HepG2 (cell line): ENCODE results near the gene NFS1. TPM values are rescaled to one million over a fixed set of nuclear protein-coding genes. Genes with fewer than 3 reads are reported as not detected.

ENCODE experiments used
- ATAC-seq: fragments of 200-7000 bp; cut with Tn5 transposase; 3 replicates; pipeline ENCODE4 v1.9.1; 2020; ENCODE audit warnings: mild to moderate bottlenecking, moderate library complexity
- BruUV-seq: library from RNA; stranded (reverse); fragments of 400-500 nt; replicated peaks from 2 replicates; lab custom pipeline; 2021; lab: Mats Ljungman, UMichigan
- CTCF ChIA-PET: fragments of 300-600 bp; formaldehyde crosslinking; extraction: SDS; loops from one replicate; lab custom pipeline; 2021; ENCODE audit warnings: low total read pairs, inconsistent platforms, low intra/inter-chr PET ratio; lab: Yijun Ruan, JAX
- POLR2A ChIA-PET: fragments of 350-600 bp; sonication (Branson Sonifier 250); formaldehyde crosslinking; loops from one replicate; lab custom pipeline; 2020; ENCODE audit warnings: antibody characterized with exemption, inconsistent platforms; lab: Yijun Ruan, JAX
- DNase-seq: peaks from one replicate; pipeline ENCODE4 v3.0.0-alpha.2; 2015; ENCODE audit warnings: low spot score
- FAIRE-seq: peaks from 3 replicates; lab custom pipeline; 2011; peaks lifted over from hg19 to GRCh38; lab: Jason Lieb, UNC
- H2AFZ ChIP-seq: one replicate; pipeline ENCODE4 v1.6.1; 2011; ENCODE audit warnings: low read length, inconsistent platforms
- H3K27ac ChIP-seq: fragments of 300-600 bp; 3 replicates; pipeline ENCODE4 v1.8.0; 2011; ENCODE audit warnings: mixed run types, mild to moderate bottlenecking, mixed read lengths, low read length, inconsistent platforms; ENCODE audit not compliant: insufficient read depth; ENCODE audit errors: extremely low read length
- H3K27me3 ChIP-seq, 2 experiments: fragments of 200-600 bp in 1 of 2; 2 replicates in 1 of 2; 3 replicates in 1 of 2; pipeline versions ENCODE4 v1.6.0 to v1.8.0; 2011; ENCODE audit warnings: low read length in 2 of 2, mild to moderate bottlenecking in 2 of 2, moderate library complexity in 2 of 2, inconsistent platforms in 1 of 2; ENCODE audit not compliant: insufficient read depth in 2 of 2, control insufficient read depth in 1 of 2
- H3K36me3 ChIP-seq, 2 experiments: fragments of 200-600 bp in 1 of 2; replicated peaks in 1 of 2; 2 replicates in 1 of 2; 3 replicates in 1 of 2; pipeline versions ENCODE4 v1.5.1 to v1.8.0; 2011; ENCODE audit warnings: low read length in 2 of 2, inconsistent platforms in 1 of 2; ENCODE audit not compliant: insufficient read depth in 2 of 2, control insufficient read depth in 1 of 2
- H3K4me1 ChIP-seq: 2 replicates; pipeline ENCODE4 v1.5.1; 2012; ENCODE audit warnings: low read length, inconsistent platforms; ENCODE audit not compliant: insufficient read depth
- H3K4me2 ChIP-seq: 2 replicates; pipeline ENCODE4 v1.6.0; 2011; ENCODE audit warnings: low read depth, low read length, inconsistent platforms
- H3K4me3 ChIP-seq, 3 experiments: fragments of 200-600 bp in 1 of 3; sonication (generic), shearing (Covaris generic) in 1 of 3; replicated peaks in 1 of 3; 2 replicates each; pipeline ENCODE4 v1.5.1; 2011 to 2016; ENCODE audit warnings: low read length in 3 of 3, inconsistent platforms in 2 of 3, low read depth in 2 of 3, mild to moderate bottlenecking in 2 of 3, control low read depth in 1 of 3, mixed read lengths in 1 of 3; ENCODE audit not compliant: insufficient read depth in 1 of 3
- H3K79me2 ChIP-seq: one replicate; pipeline ENCODE4 v1.6.1; 2011; ENCODE audit warnings: low read length, inconsistent platforms; ENCODE audit not compliant: insufficient read depth
- H3K9ac ChIP-seq: 2 replicates; pipeline ENCODE4 v1.6.0; 2011; ENCODE audit warnings: mild to moderate bottlenecking, low read depth, low read length, inconsistent platforms; ENCODE audit not compliant: insufficient read depth
- H3K9me3 ChIP-seq: 2 replicates; pipeline ENCODE4 v1.5.1; 2012; ENCODE audit warnings: mild to moderate bottlenecking, low read length
- H4K20me1 ChIP-seq: 2 replicates; pipeline ENCODE4 v1.6.0; 2011; ENCODE audit warnings: inconsistent platforms, mild to moderate bottlenecking, low read length, moderate library complexity; ENCODE audit not compliant: insufficient read depth
- AKAP8 ChIP-seq: sonication (generic); formaldehyde crosslinking; IDR thresholded peaks from 2 replicates; pipeline ENCODE4 v1.5.1; 2020; ENCODE audit warnings: mild to moderate bottlenecking, missing genetic modification reagents
- MIER3 ChIP-seq: IDR thresholded peaks from 2 replicates; pipeline ENCODE4 v1.6.1; 2016; ENCODE audit warnings: missing compliant biosample characterization, borderline replicate concordance
- NR1H2 ChIP-seq: sonication (generic); formaldehyde crosslinking; IDR thresholded peaks from 2 replicates; pipeline ENCODE4 v1.8.1; 2022; ENCODE audit warnings: low read depth, missing genetic modification reagents, borderline replicate concordance
- NR2F2 ChIP-seq: IDR thresholded peaks from 2 replicates; pipeline ENCODE4 v1.6.1; 2012; ENCODE audit warnings: low read depth, inconsistent platforms, borderline replicate concordance
- SMARCC2 ChIP-seq: fragments of 450-650 bp; IDR thresholded peaks from 2 replicates; pipeline ENCODE4 v1.6.1; 2017; ENCODE audit warnings: antibody characterized with exemption, mild to moderate bottlenecking
- SOX6 ChIP-seq, 2 experiments: fragments of 450-650 bp in 1 of 2; sonication (generic) in 1 of 2; formaldehyde crosslinking in 1 of 2; IDR thresholded peaks; 2 replicates each; pipeline versions ENCODE4 v1.4.0 to v1.6.1; 2017 to 2020; ENCODE audit warnings: antibody characterized with exemption in 1 of 2, mild to moderate bottlenecking in 1 of 2, missing genetic modification reagents in 1 of 2
- ZMYM4 ChIP-seq: sonication (generic); formaldehyde crosslinking; IDR thresholded peaks from 2 replicates; pipeline ENCODE4 v1.8.1; 2023; ENCODE audit warnings: mild to moderate bottlenecking, missing genetic modification reagents
- ZNF224 ChIP-seq: sonication (generic); formaldehyde crosslinking; IDR thresholded peaks from 2 replicates; pipeline ENCODE4 v1.5.0; 2020; ENCODE audit warnings: mild to moderate bottlenecking, missing genetic modification reagents
- ZNF468 ChIP-seq: sonication (generic); formaldehyde crosslinking; IDR thresholded peaks from 2 replicates; pipeline ENCODE4 v1.8.0; 2022; ENCODE audit warnings: mild to moderate bottlenecking, moderate library complexity, missing genetic modification reagents
- ZNF773 ChIP-seq: sonication (generic); formaldehyde crosslinking; IDR thresholded peaks from 2 replicates; pipeline ENCODE4 v1.4.0; 2020; ENCODE audit warnings: missing genetic modification reagents, borderline replicate concordance
- ZNF777 ChIP-seq: sonication (generic); formaldehyde crosslinking; IDR thresholded peaks from 2 replicates; pipeline ENCODE4 v1.4.0; 2020; ENCODE audit warnings: missing genetic modification reagents
- WGBS: methylation state at CpG from one replicate; pipeline ENCODE4 v1.1.6; 2017; ENCODE audit warnings: low lambda C conversion rate; 5-methylcytosine and 5-hydroxymethylcytosine counted together
- in situ Hi-C: cut with HindIII; loops from 2 replicates; pipeline ENCODE4 v1.10.0; 2017; ENCODE audit warnings: low pct_unique_long_range_greater_than_20kb; ENCODE audit not compliant: extremely low pct_ligation_motif_present
- intact Hi-C: fragments of 100-400 bp; cut with micrococcal nuclease; formaldehyde crosslinking; loops from one replicate; pipeline ENCODE4 v1.10.0; 2022; ENCODE audit not compliant: unreplicated experiment
- polyA plus RNA-seq, 8 experiments: library from polyadenylated mRNA; depleted of rRNA in 3 of 8; stranded (reverse) in 7 of 8; unstranded in 1 of 8; fragments of >200 nt; fragmentation: Illumina TruSeq in 4 of 8; extraction: Trizol in 4 of 8; gene quantifications; 2 replicates each; pipeline versions ENCODE4 v1.2.1 to v1.2.3, GENCODE V29; 2011 to 2016; ENCODE audit warnings: low read depth in 4 of 8, missing spikeins in 1 of 8, mixed read lengths in 1 of 8; ENCODE audit not compliant: insufficient read depth in 1 of 8
- total RNA-seq, 5 experiments: library from RNA; depleted of rRNA; stranded (reverse); fragments of >200 nt; fragmentation: Illumina TruSeq; extraction: Trizol; gene quantifications; 2 replicates each; pipeline ENCODE4 v1.2.3, GENCODE V29; 2016; ENCODE audit warnings: low read depth in 1 of 5
- TF ChIP-seq, protein P1 (sequence below): sonication (generic); formaldehyde crosslinking; IDR thresholded peaks from 2 replicates; pipeline ENCODE4 v1.4.0; 2020; ENCODE audit warnings: missing genetic modification reagents
- TF ChIP-seq, protein P2 (sequence below): sonication (generic); formaldehyde crosslinking; conservative IDR thresholded peaks from 2 replicates; pipeline ENCODE4 v1.5.0; 2020; ENCODE audit warnings: missing genetic modification reagents
- TF ChIP-seq, protein P3 (sequence below): sonication (generic); formaldehyde crosslinking; IDR thresholded peaks from 2 replicates; pipeline ENCODE4 v1.8.0; 2022; ENCODE audit warnings: mild to moderate bottlenecking, missing genetic modification reagents; ENCODE audit not compliant: insufficient replicate concordance

Gene NFS1
- total and polyA plus RNA-seq, 2 of the 13 experiments (the other 11 are each of a cell fraction or from before 2014, with no cell fraction given): 65.9 to 88.1 TPM

DNA sequence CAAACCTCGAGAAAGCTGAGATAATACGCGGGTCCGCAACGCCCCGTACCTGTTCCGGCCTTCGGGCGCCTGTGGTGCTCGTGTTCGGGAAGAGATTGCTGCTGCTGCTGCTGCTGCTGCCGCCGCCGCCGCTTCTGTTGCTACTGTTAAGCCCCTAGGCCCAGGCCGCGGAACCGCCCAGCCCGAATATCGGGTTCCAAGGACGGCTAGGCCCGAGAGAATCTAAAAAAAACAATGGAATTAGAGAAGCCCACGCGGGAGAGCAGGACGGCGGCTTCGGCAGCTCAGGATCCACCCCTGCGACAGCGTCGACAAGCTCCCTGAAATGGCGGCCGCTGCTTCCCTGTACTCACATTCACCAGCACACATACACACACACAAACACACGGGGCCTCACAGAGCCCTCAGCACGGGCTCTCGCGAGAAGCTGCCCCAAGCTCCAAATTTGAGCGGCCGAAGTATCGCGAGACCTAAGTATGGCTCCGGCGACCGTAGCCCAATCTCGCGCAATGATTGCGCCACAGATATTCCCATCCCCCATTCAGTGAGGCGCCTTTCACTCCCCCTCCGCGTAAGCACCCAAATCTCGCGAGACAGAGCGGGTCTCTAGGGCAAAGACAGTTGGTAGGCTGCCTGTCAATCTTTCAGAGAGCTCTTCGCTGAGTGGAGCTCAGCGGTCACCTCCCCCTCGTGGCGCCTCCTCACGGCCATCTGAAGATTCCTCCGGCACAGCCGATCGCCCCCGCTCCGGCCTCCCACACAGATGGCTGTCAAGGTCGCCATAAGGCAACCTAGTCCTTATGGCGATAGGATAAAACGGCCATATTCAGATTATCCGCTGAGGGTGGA is 43.0 kb upstream of the NFS1 start, which contains the start of gene RBM39:
TSS of gene RBM39 (minus strand) at position 369 of the 849 bp plus-strand sequence. CDS start 1,386 bp downstream, outside the sequence.
- DNase-seq: peak; percentile 100
- H3K9me3 ChIP-seq: no peaks in the 10 kb centered on the region
- H3K79me2 ChIP-seq: peaks cover 59% of the 10 kb centered on the region
- no peaks in the 10 kb centered on the region; a peak in 1 of 5 replicates for H3K27me3 ChIP-seq
- H4K20me1 ChIP-seq: peaks cover 45% of the 10 kb centered on the region
- peak within 1 kb of the TSS; percentile 98 for H3K4me2 ChIP-seq
- peak within 1 kb of the TSS; percentile 16 for H2AFZ ChIP-seq
- 2% methylated on average over 66 of the region's 66 CpGs for WGBS
- intact Hi-C loops: loop anchor here (1.0 to 5.0 kb wide), 4 partner anchors 30 to 143 kb away; partner anchors contain the start of genes NFS1, PHF20, ROMO1 and SPAG4
- ATAC-seq: peak; percentile 90
- H3K9ac ChIP-seq: peak within 1 kb of the TSS; percentile 100
- no TSS peak for BruUV-seq
- peak; percentile 95 for FAIRE-seq
- ChIA-PET CTCF (no interaction called here), POLR2A (interaction anchor here (0.5 to 8.6 kb wide), 92 partner anchors 10 to 1931 kb away, joined by 3 to 461 read pairs (median 5); partner anchors contain the start of genes CEP250, CHMP4B, CPNE1 and EIF2S2)
- in situ Hi-C loops: loop anchor here (5.0 kb wide), 1 partner anchor 140 kb away; no protein-coding TSS in a partner anchor
- H3K4me3 ChIP-seq: peak within 1 kb of the TSS; percentile 90 to 92 (median 91)
- H3K4me1 ChIP-seq: peaks cover 50% of the 10 kb centered on the region
- peaks cover 14 to 28% of the 10 kb centered on the region in 2 experiments for H3K36me3 ChIP-seq
- peak within 1 kb of the TSS; percentile 96 for H3K27ac ChIP-seq
- TF ChIP-seq AKAP8 (CRISPR knock-in tag): peak; percentile 77; the same call in 1 of the 2 replicates
- TF ChIP-seq NR2F2: peak; percentile 22; the same call in 1 of the 2 replicates
- 0 out of 2 replicates have a peak, but pooled peaks have one; percentile 21 for TF ChIP-seq SMARCC2
- TF ChIP-seq, protein P1, sequence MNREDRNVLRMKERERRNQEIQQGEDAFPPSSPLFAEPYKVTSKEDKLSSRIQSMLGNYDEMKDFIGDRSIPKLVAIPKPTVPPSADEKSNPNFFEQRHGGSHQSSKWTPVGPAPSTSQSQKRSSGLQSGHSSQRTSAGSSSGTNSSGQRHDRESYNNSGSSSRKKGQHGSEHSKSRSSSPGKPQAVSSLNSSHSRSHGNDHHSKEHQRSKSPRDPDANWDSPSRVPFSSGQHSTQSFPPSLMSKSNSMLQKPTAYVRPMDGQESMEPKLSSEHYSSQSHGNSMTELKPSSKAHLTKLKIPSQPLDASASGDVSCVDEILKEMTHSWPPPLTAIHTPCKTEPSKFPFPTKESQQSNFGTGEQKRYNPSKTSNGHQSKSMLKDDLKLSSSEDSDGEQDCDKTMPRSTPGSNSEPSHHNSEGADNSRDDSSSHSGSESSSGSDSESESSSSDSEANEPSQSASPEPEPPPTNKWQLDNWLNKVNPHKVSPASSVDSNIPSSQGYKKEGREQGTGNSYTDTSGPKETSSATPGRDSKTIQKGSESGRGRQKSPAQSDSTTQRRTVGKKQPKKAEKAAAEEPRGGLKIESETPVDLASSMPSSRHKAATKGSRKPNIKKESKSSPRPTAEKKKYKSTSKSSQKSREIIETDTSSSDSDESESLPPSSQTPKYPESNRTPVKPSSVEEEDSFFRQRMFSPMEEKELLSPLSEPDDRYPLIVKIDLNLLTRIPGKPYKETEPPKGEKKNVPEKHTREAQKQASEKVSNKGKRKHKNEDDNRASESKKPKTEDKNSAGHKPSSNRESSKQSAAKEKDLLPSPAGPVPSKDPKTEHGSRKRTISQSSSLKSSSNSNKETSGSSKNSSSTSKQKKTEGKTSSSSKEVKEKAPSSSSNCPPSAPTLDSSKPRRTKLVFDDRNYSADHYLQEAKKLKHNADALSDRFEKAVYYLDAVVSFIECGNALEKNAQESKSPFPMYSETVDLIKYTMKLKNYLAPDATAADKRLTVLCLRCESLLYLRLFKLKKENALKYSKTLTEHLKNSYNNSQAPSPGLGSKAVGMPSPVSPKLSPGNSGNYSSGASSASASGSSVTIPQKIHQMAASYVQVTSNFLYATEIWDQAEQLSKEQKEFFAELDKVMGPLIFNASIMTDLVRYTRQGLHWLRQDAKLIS (CRISPR knock-in tag): no peak; the same call in 1 of the 2 replicates
- TF ChIP-seq ZNF224 (CRISPR knock-in tag): peak; percentile 13
- TF ChIP-seq, protein P2, sequence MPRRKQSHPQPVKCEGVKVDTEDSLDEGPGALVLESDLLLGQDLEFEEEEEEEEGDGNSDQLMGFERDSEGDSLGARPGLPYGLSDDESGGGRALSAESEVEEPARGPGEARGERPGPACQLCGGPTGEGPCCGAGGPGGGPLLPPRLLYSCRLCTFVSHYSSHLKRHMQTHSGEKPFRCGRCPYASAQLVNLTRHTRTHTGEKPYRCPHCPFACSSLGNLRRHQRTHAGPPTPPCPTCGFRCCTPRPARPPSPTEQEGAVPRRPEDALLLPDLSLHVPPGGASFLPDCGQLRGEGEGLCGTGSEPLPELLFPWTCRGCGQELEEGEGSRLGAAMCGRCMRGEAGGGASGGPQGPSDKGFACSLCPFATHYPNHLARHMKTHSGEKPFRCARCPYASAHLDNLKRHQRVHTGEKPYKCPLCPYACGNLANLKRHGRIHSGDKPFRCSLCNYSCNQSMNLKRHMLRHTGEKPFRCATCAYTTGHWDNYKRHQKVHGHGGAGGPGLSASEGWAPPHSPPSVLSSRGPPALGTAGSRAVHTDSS (CRISPR knock-in tag): 0 out of 2 replicates have a peak, but pooled peaks have one; percentile 88
- 0 out of 2 replicates have a peak, but pooled peaks have one; percentile 26 for TF ChIP-seq ZNF777 (CRISPR knock-in tag)
- TF ChIP-seq, protein P3, sequence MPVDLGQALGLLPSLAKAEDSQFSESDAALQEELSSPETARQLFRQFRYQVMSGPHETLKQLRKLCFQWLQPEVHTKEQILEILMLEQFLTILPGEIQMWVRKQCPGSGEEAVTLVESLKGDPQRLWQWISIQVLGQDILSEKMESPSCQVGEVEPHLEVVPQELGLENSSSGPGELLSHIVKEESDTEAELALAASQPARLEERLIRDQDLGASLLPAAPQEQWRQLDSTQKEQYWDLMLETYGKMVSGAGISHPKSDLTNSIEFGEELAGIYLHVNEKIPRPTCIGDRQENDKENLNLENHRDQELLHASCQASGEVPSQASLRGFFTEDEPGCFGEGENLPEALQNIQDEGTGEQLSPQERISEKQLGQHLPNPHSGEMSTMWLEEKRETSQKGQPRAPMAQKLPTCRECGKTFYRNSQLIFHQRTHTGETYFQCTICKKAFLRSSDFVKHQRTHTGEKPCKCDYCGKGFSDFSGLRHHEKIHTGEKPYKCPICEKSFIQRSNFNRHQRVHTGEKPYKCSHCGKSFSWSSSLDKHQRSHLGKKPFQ (CRISPR knock-in tag): peak; percentile 95
- peak; percentile 93; the same call in 1 of the 2 replicates for TF ChIP-seq ZNF468 (CRISPR knock-in tag)
- TF ChIP-seq SOX6 (IDR thresholded peaks at IDR 0.05): no peak
- peak; percentile 91 for TF ChIP-seq SOX6 (CRISPR knock-in tag; IDR thresholded peaks at IDR 0.05)
- TF ChIP-seq MIER3 (CRISPR knock-in tag): peak; percentile 100
- peak; percentile 96 for TF ChIP-seq NR1H2
- peak; percentile 100 for TF ChIP-seq ZMYM4 (CRISPR knock-in tag)
- peak; percentile 98 for TF ChIP-seq ZNF773 (CRISPR knock-in tag)
